SH-SY5Y (cell line): ENCODE measurements around the gene TM9SF3.

Experiments
- GATA2 ChIP-seq: IDR thresholded peaks from 2 replicates; pipeline ENCODE4 v1.6.1; 2011; ENCODE audit warnings: mild to moderate bottlenecking, low read depth, low read length
- GATA3 ChIP-seq: IDR thresholded peaks from 2 replicates; pipeline ENCODE4 v1.6.1; 2011; ENCODE audit warnings: low read depth, mild to moderate bottlenecking, low read length, moderate library complexity

DNA sequence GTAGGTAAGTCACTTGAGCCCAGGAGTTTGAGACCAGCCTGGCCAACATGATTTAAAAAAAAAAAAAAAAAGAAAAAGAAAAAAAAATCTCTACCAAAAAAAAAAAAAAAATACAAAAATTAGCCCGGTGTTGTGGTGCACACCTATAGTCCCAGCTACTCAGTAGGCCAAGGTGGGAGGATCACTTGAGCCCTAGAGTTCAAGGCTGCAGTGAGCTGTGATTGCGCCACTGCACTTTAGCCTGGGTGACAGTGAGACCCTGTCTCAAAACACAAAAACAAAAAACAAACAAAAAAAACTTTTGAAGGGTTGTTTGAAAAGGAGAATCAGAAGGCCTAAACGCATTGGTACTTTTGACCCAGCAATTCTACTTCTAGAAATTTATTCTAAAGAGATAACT, 86.8 kb downstream of the TM9SF3 start:
- TF ChIP-seq GATA2 (no peak), GATA3 (no peak)
